GM12874 (cell line): ENCODE measurements around the gene NOS2.

Experiments
- TF ChIP-seq, protein P1 (sequence below): IDR thresholded peaks from 2 replicates; pipeline ENCODE4 v1.5.1; 2011; ENCODE audit warnings: low read depth, mild to moderate bottlenecking, control low read depth, low read length, moderate library complexity; ENCODE audit not compliant: insufficient read depth

The NOS2 gene

DNA sequence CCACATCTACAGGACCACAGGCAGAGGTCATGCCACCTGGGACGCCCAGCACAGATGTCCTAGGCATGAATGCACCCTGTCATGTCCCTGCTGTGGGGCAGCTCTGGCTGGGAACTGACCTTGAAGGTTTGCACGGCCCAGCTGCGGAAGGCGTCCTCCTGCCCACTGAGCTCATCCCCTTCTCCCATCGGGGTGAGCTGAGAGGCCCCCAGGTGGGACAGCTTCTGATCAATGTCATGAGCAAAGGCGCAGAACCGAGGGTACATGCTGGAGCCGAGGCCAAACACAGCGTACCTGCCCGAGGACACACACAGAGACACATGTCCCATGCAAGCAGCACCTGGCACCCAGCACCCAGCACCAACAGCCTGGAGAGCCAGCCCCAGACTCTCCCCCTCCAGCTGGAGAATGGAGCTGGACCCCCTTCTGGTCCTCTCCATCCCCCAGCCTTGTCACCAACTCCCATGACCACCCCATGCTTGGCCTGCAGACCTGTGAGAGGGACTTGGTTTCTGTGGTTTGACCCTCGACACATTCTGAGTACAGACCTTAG is 31.4 kb downstream of the NOS2 start:
- TF ChIP-seq, protein P1, sequence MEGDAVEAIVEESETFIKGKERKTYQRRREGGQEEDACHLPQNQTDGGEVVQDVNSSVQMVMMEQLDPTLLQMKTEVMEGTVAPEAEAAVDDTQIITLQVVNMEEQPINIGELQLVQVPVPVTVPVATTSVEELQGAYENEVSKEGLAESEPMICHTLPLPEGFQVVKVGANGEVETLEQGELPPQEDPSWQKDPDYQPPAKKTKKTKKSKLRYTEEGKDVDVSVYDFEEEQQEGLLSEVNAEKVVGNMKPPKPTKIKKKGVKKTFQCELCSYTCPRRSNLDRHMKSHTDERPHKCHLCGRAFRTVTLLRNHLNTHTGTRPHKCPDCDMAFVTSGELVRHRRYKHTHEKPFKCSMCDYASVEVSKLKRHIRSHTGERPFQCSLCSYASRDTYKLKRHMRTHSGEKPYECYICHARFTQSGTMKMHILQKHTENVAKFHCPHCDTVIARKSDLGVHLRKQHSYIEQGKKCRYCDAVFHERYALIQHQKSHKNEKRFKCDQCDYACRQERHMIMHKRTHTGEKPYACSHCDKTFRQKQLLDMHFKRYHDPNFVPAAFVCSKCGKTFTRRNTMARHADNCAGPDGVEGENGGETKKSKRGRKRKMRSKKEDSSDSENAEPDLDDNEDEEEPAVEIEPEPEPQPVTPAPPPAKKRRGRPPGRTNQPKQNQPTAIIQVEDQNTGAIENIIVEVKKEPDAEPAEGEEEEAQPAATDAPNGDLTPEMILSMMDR: no peak

DNA sequence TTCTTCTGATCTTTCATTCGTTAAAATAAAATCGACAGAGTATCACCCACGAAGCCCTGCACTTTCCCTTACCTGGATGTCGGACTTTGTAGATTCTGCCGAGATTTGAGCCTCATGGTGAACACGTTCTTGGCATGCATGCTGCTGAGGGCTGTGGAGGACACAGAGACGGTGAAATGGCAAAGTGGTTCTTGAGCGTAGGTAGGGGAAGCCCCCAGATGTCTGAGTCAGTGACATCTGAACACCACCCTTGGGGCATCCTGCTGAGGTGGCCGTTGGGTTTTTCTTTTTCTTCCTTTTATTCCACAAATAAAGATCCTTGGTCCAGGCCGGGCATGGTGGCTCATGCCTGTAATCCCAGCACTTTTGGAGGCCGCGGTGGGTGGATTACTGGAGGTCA is 33.9 kb downstream of the NOS2 start:
- TF ChIP-seq, protein P1: no peak

DNA sequence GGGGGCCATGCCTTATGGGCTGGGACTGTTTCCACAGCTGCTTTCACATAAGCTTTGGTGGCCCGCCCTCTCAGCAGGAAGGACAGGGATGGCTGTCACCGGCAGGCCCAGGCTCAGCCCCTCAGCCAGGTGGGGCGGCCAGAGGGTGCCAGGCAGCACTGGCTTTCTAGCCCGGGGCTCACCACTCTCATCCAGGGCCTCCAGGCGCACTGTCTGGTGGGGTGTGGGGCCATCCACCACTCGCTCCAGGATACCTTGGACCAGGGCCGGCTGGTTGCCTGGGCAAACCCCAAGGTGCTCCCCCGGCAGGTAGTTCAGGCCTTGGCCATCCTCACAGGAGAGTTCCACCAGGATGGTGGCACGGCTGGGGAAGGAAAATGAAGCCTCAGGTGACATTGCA is 35.0 kb downstream of the NOS2 start:
- TF ChIP-seq, protein P1: no peak

DNA sequence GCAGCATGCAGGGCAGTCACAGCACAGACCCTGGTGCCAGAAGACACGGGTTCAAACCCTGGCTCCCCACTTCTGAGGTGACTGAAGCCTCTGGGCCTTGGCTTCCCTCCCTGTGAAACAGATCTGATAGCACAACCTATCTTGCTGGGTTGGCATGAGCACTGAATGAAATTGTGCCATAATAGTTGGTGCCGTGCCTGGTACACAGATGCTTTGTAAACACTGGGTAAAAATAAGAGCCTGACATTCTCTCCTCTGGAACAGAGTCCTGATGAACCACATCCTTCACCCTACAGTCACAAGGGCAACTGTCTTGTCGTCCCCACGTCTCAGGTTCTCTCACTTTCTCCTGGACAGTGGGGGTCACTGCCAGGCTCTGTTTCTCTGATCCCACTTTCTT is 35.7 kb downstream of the NOS2 start:
- TF ChIP-seq, protein P1: no peak

DNA sequence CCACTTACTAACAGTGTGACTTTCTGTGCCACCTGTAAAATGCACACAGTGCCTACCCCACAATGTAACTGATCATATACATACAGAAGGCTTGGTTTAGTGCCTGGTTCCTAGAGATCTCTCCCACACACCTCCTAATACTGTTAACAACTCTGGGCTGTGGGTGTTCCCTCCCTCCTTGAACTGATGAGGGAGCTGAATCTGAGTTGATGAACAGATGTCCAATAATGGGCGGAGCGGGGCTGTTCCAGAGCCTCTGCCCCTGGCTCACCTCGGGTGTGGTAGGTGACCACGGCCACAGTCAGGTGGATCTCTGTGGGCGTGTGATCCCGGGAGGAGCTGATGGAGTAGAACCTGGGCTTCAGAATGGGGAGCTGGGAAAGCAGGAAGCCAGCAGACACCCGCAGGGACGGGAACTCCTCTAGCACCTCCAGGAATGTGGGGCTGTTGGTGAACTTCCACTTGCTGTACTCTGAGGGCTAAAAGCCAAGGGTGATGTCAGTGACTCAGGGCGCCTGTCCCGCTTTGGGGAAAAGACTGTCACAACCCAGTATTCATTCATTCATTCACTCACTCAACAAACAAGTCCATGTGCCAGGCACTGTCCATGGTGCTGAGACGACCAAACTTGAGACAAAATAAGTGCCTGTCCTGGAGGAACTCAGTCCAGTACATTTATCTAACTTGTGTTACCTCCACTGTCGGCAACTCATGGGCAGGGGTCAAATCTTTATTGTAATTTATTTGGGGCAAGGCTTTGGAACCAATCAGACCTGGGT is 37.6 kb downstream of the NOS2 start:
- TF ChIP-seq, protein P1: no peak

DNA sequence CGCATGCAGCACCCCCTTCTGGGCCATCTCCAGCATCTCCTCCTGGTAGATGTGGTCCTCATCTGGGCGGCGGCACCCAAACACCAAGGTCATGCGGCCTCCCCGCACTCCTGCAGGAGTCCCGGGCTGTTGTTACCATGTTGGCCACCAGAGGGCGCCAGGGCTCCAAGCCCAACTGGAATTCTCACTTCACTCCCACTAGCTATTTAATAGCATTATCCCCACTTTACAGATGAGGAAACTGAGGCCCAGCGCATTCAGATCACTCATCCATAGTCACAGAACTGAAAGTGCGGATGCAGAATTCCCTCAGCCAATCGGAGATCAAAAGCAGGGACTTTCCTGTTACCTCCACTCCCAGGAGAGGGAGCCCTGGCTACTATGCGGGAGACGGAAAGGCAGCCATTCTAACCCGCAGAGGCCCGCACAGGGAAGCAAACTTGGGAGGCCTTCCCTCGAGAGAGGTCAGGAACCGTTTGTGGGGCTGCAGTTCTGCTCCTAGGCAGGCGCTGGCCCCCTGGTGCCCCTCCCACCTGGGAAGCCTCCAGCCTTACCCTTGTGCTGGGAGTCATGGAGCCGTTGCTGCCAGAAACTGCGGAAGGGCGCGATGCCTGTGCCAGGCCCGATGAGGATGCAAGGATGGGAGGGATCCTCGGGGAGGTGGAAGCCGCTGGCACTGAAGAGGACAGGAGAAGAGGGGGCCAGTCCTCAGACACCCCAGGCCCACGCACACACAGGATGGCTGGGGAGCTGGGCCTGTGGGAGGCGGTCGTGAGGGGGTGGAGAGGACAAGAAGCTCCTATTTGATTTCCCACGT is 40.1 kb downstream of the NOS2 start:
- TF ChIP-seq, protein P1: peak; percentile 86

DNA sequence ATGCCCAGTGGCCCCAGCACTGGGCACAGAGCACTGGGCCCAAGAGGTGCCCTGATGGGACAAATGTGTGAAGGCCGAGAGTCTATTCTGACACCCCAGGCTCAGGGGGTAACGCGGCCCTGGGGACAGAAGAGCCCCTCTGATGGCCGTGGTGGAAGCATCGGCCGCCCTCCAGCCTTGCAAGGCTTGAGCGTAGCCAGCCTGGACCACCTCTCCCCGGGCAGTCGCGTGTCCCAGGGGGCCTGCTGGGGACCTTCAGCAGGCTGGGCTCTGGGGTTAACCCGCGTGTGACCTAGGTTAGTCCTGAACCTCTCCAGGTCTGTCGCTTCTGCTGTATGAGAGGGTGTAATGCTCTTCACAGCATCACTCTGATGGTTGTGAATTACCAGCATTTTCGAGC is 40.8 kb downstream of the NOS2 start:
- TF ChIP-seq, protein P1: no peak
